ENCODE data around the gene KCNQ2.

The KCNQ2 gene

GRCh38 chr20:63406011-63406410 is 66.4 kb downstream of the KCNQ2 start:
- Histone ChIP-seq H3K79me2 (ENCODE audit: control insufficient read depth, insufficient read depth, low read length, unreplicated experiment) (no peaks in the 10 kb centered on the region), H3K4me1 (ENCODE audit: control insufficient read depth, insufficient read depth, low read length, unreplicated experiment) (no peaks in the 10 kb centered on the region), H2AFZ (ENCODE audit: low read length, unreplicated experiment) (no peak overlapping the region), H3K4me3 (ENCODE audit: low read depth, low read length) (no peak overlapping the region), H3K36me3 (ENCODE audit: insufficient read depth, low read length) (no peaks in the 10 kb centered on the region), H3K27me3 (ENCODE audit: insufficient read depth, low read length) (no peaks in the 10 kb centered on the region), H3K27ac (ENCODE audit: low read depth, low read length) (no peak overlapping the region)

GRCh38 chr20:63405102-63405730 is 67.2 kb downstream of the KCNQ2 start:
- Histone ChIP-seq H3K4me1 (ENCODE audit: control insufficient read depth, insufficient read depth, low read length, unreplicated experiment) (no peaks in the 10 kb centered on the region), H3K36me3 (ENCODE audit: insufficient read depth, low read length) (no peaks in the 10 kb centered on the region), H3K27me3 (ENCODE audit: insufficient read depth, low read length) (no peaks in the 10 kb centered on the region), H3K4me3 (ENCODE audit: low read depth, low read length) (no peak overlapping the region), H2AFZ (ENCODE audit: low read length, unreplicated experiment) (no peak overlapping the region), H3K79me2 (ENCODE audit: control insufficient read depth, insufficient read depth, low read length, unreplicated experiment) (no peaks in the 10 kb centered on the region), H3K27ac (ENCODE audit: low read depth, low read length) (no peak overlapping the region)

- Histone ChIP-seq H3K27me3 (ENCODE audit: insufficient read depth, low read length) (no peaks in the 10 kb centered on the region), H2AFZ (ENCODE audit: low read length, unreplicated experiment) (no peak overlapping the region), H3K36me3 (ENCODE audit: insufficient read depth, low read length) (no peaks in the 10 kb centered on the region), H3K27ac (ENCODE audit: low read depth, low read length) (no peak overlapping the region), H3K79me2 (ENCODE audit: control insufficient read depth, insufficient read depth, low read length, unreplicated experiment) (no peaks in the 10 kb centered on the region), H3K4me1 (ENCODE audit: control insufficient read depth, insufficient read depth, low read length, unreplicated experiment) (no peaks in the 10 kb centered on the region), H3K4me3 (ENCODE audit: low read depth, low read length) (no peak overlapping the region)
Measured at GRCh38 chr20:63404129-63405085, 68.0 kb downstream of the KCNQ2 start.

GRCh38 chr20:63403403-63404105 is 68.9 kb downstream of the KCNQ2 start:
- H3K79me2 ChIP-seq (ENCODE audit: control insufficient read depth, insufficient read depth, low read length, unreplicated experiment): no peaks in the 10 kb centered on the region
- no peaks in the 10 kb centered on the region for H3K36me3 ChIP-seq (ENCODE audit: insufficient read depth, low read length)
- H3K4me1 ChIP-seq (ENCODE audit: control insufficient read depth, insufficient read depth, low read length, unreplicated experiment): no peaks in the 10 kb centered on the region
- no peak overlapping the region for H2AFZ ChIP-seq (ENCODE audit: low read length, unreplicated experiment)
- H3K27me3 ChIP-seq (ENCODE audit: insufficient read depth, low read length): no peaks in the 10 kb centered on the region
- H3K4me3 ChIP-seq (ENCODE audit: low read depth, low read length): no peak overlapping the region
- no peak overlapping the region for H3K27ac ChIP-seq (ENCODE audit: low read depth, low read length)

- Histone ChIP-seq H3K36me3 (ENCODE audit: insufficient read depth, low read length) (no peaks in the 10 kb centered on the region), H3K27me3 (ENCODE audit: insufficient read depth, low read length) (no peaks in the 10 kb centered on the region), H3K79me2 (ENCODE audit: control insufficient read depth, insufficient read depth, low read length, unreplicated experiment) (no peaks in the 10 kb centered on the region), H3K27ac (ENCODE audit: low read depth, low read length) (no peak overlapping the region), H3K4me1 (ENCODE audit: control insufficient read depth, insufficient read depth, low read length, unreplicated experiment) (no peaks in the 10 kb centered on the region), H3K4me3 (ENCODE audit: low read depth, low read length) (no peak overlapping the region), H2AFZ (ENCODE audit: low read length, unreplicated experiment) (no peak overlapping the region)
Measured at GRCh38 chr20:63402860-63403220, 69.6 kb downstream of the KCNQ2 start.

GRCh38 chr20:63402181-63402859 is 70.1 kb downstream of the KCNQ2 start:
- no peaks in the 10 kb centered on the region for H3K36me3 ChIP-seq (ENCODE audit: insufficient read depth, low read length)
- H3K27ac ChIP-seq (ENCODE audit: low read depth, low read length): no peak overlapping the region
- no peak overlapping the region for H2AFZ ChIP-seq (ENCODE audit: low read length, unreplicated experiment)
- no peaks in the 10 kb centered on the region for H3K4me1 ChIP-seq (ENCODE audit: control insufficient read depth, insufficient read depth, low read length, unreplicated experiment)
- H3K79me2 ChIP-seq (ENCODE audit: control insufficient read depth, insufficient read depth, low read length, unreplicated experiment): no peaks in the 10 kb centered on the region
- no peak overlapping the region for H3K4me3 ChIP-seq (ENCODE audit: low read depth, low read length)
- H3K27me3 ChIP-seq (ENCODE audit: insufficient read depth, low read length): no peaks in the 10 kb centered on the region

- Histone ChIP-seq H3K79me2 (ENCODE audit: control insufficient read depth, insufficient read depth, low read length, unreplicated experiment) (no peaks in the 10 kb centered on the region), H3K27me3 (ENCODE audit: insufficient read depth, low read length) (no peaks in the 10 kb centered on the region), H3K27ac (ENCODE audit: low read depth, low read length) (no peak overlapping the region), H3K4me1 (ENCODE audit: control insufficient read depth, insufficient read depth, low read length, unreplicated experiment) (no peaks in the 10 kb centered on the region), H3K4me3 (ENCODE audit: low read depth, low read length) (no peak overlapping the region), H3K36me3 (ENCODE audit: insufficient read depth, low read length) (no peaks in the 10 kb centered on the region), H2AFZ (ENCODE audit: low read length, unreplicated experiment) (no peak overlapping the region)
Measured at GRCh38 chr20:63401384-63402110, 70.9 kb downstream of the KCNQ2 start.

GRCh38 chr20:63400486-63401210 is 71.8 kb downstream of the KCNQ2 start:
- Histone ChIP-seq H3K79me2 (ENCODE audit: control insufficient read depth, insufficient read depth, low read length, unreplicated experiment) (no peaks in the 10 kb centered on the region), H3K27ac (ENCODE audit: low read depth, low read length) (no peak overlapping the region), H3K4me1 (ENCODE audit: control insufficient read depth, insufficient read depth, low read length, unreplicated experiment) (no peaks in the 10 kb centered on the region), H3K27me3 (ENCODE audit: insufficient read depth, low read length) (no peaks in the 10 kb centered on the region), H3K4me3 (ENCODE audit: low read depth, low read length) (no peak overlapping the region), H3K36me3 (ENCODE audit: insufficient read depth, low read length) (no peaks in the 10 kb centered on the region), H2AFZ (ENCODE audit: low read length, unreplicated experiment) (no peak overlapping the region)

GRCh38 chr20:63399596-63400375 is 72.7 kb downstream of the KCNQ2 start:
- Histone ChIP-seq H2AFZ (ENCODE audit: low read length, unreplicated experiment) (no peak overlapping the region), H3K4me3 (ENCODE audit: low read depth, low read length) (no peak overlapping the region), H3K4me1 (ENCODE audit: control insufficient read depth, insufficient read depth, low read length, unreplicated experiment) (no peaks in the 10 kb centered on the region), H3K27ac (ENCODE audit: low read depth, low read length) (no peak overlapping the region), H3K27me3 (ENCODE audit: insufficient read depth, low read length) (peaks cover 1% of the 10 kb centered on the region; the same call in 1 of the 2 replicates), H3K36me3 (ENCODE audit: insufficient read depth, low read length) (no peaks in the 10 kb centered on the region), H3K79me2 (ENCODE audit: control insufficient read depth, insufficient read depth, low read length, unreplicated experiment) (no peaks in the 10 kb centered on the region)
